HG03045 (cell line): ENCODE results near the gene UNC79.

ENCODE experiments used
- ATAC-seq: cut with Tn5 transposase; IDR thresholded peaks from one replicate; pipeline ENCODE4 v1.9.1; 2021; ENCODE audit warnings: mild to moderate bottlenecking, moderate library complexity; ENCODE audit not compliant: unreplicated experiment

UNC79 gene

GRCh38 chr14:93546642-93547041, 115.9 kb downstream of the UNC79 start:
- ATAC-seq = no peak

- ATAC-seq = peak; percentile 67
Measured at GRCh38 chr14:93548102-93548843, 117.5 kb downstream of the UNC79 start.

- ATAC-seq = no peak
Measured at GRCh38 chr14:93549595-93549994, 118.9 kb downstream of the UNC79 start.

GRCh38 chr14:93564918-93565317, 134.2 kb downstream of the UNC79 start:
- ATAC-seq = no peak

GRCh38 chr14:93566065-93566693, 135.4 kb downstream of the UNC79 start:
- no peak for ATAC-seq

- ATAC-seq = no peak
Measured at GRCh38 chr14:93571275-93571674, 140.5 kb downstream of the UNC79 start.

GRCh38 chr14:93579178-93579577, 148.4 kb downstream of the UNC79 start:
- no peak for ATAC-seq

GRCh38 chr14:93582516-93582915, 151.8 kb downstream of the UNC79 start:
- ATAC-seq = no peak

- ATAC-seq = no peak
Measured at GRCh38 chr14:93587330-93587729, 156.6 kb downstream of the UNC79 start.

- no peak for ATAC-seq
Measured at GRCh38 chr14:93591506-93591905, 160.8 kb downstream of the UNC79 start.

- ATAC-seq = no peak
Measured at GRCh38 chr14:93592786-93593185, 162.0 kb downstream of the UNC79 start.

GRCh38 chr14:93606091-93606490, 175.4 kb downstream of the UNC79 start:
- ATAC-seq = no peak

- no peak for ATAC-seq
Measured at GRCh38 chr14:93619176-93619793, 188.5 kb downstream of the UNC79 start.

GRCh38 chr14:93628048-93628447, 197.3 kb downstream of the UNC79 start:
- no peak for ATAC-seq

GRCh38 chr14:93629643-93630042, 198.9 kb downstream of the UNC79 start:
- ATAC-seq = no peak

- ATAC-seq = no peak
Measured at GRCh38 chr14:93638790-93639189, 208.1 kb downstream of the UNC79 start.

- ATAC-seq = no peak
Measured at GRCh38 chr14:93643127-93643526, 212.4 kb downstream of the UNC79 start.

GRCh38 chr14:93643676-93644075, 212.9 kb downstream of the UNC79 start:
- ATAC-seq = no peak

GRCh38 chr14:93645200-93645599, 214.5 kb downstream of the UNC79 start:
- ATAC-seq = no peak

GRCh38 chr14:93648440-93649168, 217.9 kb downstream of the UNC79 start:
- ATAC-seq = no peak

GRCh38 chr14:93654599-93654998, 223.9 kb downstream of the UNC79 start:
- no peak for ATAC-seq
